Tibial artery (tissue), 4 donors: ENCODE results near the gene PI4KA.

Experiments used
- DNase-seq, 2 donors: peaks; one replicate each; pipeline ENCODE4 v3.0.0-alpha.2; 2019
- H3K27ac ChIP-seq, 2 donors: fragments of 200-600 bp; sonication (generic) in 1 of 2; 1 replicate in 1 of 2; 2 replicates in 1 of 2; pipeline ENCODE4 v1.5.1; 2018 to 2019; ENCODE audit warnings: mild to moderate bottlenecking in 1 of 2
- H3K27me3 ChIP-seq, 2 donors: fragments of 200-600 bp; sonication (generic) in 1 of 2; one replicate each; pipeline versions ENCODE4 v1.5.1 to v1.6.0; 2016 to 2019
- H3K36me3 ChIP-seq, 3 donors: fragments of 200-600 bp; sonication (generic) in 2 of 3; one replicate each; pipeline ENCODE4 v1.5.1; 2016 to 2019; ENCODE audit warnings: mild to moderate bottlenecking in 2 of 3
- H3K4me1 ChIP-seq, 4 donors: fragments of 200-600 bp; sonication (generic) in 2 of 4; 1 replicate in 3 of 4; 2 replicates in 1 of 4; pipeline ENCODE4 v1.5.1; 2016 to 2019
- H3K4me3 ChIP-seq, 2 donors: fragments of 200-600 bp; sonication (generic) in 1 of 2; 1 replicate in 1 of 2; 2 replicates in 1 of 2; pipeline ENCODE4 v1.5.1; 2018 to 2019; ENCODE audit warnings: mild to moderate bottlenecking in 2 of 2
- H3K9me3 ChIP-seq, 3 donors: fragments of 200-600 bp; sonication (generic) in 1 of 3; one replicate each; pipeline ENCODE4 v1.5.1; 2016 to 2019
- CTCF ChIP-seq, 2 experiments: fragments of 200-600 bp in 1 of 2; fragments of 450-650 bp in 1 of 2; IDR thresholded peaks; one replicate each; pipeline ENCODE4 v1.5.1; 2017 to 2019; ENCODE audit warnings: antibody characterized with exemption in 2 of 2, mild to moderate bottlenecking in 1 of 2, moderate library complexity in 1 of 2
- intact Hi-C: fragments of 100-400 bp; cut with DNase I; formaldehyde crosslinking; loops from one replicate; pipeline ENCODE4 v1.15.0; 2023; ENCODE audit warnings: low total_unique reads

PI4KA gene

DNA sequence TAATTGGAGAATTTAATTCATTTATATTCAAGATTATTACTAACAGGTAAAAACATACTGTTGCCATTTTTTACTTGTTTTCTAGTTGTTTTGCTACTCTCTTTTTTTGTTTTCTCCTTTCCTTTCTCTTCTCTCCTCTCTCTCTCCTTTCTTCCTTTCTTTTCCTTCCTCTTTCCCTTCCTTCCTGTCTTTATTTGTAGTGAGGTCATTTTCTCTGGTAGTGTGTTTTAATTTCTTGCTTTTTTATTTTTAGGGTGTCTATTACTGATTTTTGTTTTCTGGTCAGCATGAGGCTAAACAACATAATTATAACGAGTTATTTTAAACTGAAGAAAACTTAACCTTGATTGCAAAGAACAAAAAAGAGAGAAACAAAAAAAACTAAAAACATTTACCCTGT is 197.1 kb downstream of the PI4KA start:
- no peak for DNase-seq
- intact Hi-C loops: no loop called here
- Histone ChIP-seq H3K27me3 (peaks cover 0 to 16% of the 10 kb centered on the region in 2 donors), H3K4me1 (no peaks in the 10 kb centered on the region), H3K9me3 (peaks cover 0 to 8% (median 3%) of the 10 kb centered on the region in 3 donors), H3K4me3 (no peak overlapping the region), H3K36me3 (no peaks in the 10 kb centered on the region), H3K27ac (no peak overlapping the region)
- TF ChIP-seq CTCF (IDR thresholded peaks at IDR 0.05): no peak

DNA sequence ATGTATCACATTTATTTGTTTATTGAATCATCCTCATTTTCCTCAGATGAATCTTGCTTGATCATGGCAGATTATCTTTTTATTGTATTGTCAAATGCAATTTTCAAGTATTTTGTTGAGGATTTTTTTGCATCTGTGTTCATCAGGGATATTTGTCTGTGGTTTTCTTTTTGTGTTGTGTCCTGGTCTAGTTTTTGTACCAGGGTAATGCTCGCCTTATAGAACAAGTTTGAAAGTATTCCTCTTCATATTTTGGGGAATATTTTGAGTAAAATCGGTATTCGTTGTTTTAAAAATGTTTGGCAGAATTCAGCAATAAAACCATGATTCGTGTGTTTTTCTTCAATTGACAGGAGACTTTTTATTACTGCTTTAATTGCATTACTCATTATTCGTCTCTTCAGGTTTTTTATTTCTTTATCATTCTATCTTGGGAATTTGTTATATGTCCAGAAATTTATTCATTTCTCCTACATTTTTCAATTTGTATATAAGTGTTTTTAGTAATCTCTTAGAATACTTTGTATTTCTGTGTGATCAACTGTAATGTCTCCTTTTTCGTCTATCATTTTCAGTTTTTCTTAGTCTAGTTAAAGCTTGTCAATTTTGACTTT is 198.1 kb downstream of the PI4KA start:
- H3K27me3 ChIP-seq: peaks cover 0 to 16% of the 10 kb centered on the region in 2 donors
- H3K27ac ChIP-seq: no peak overlapping the region
- no peaks in the 10 kb centered on the region for H3K36me3 ChIP-seq
- intact Hi-C loops: no loop called here
- TF ChIP-seq CTCF (IDR thresholded peaks at IDR 0.05): no peak
- H3K9me3 ChIP-seq: peaks cover 0 to 8% (median 3%) of the 10 kb centered on the region in 3 donors
- DNase-seq: no peak
- no peak overlapping the region for H3K4me3 ChIP-seq
- H3K4me1 ChIP-seq: no peaks in the 10 kb centered on the region

DNA sequence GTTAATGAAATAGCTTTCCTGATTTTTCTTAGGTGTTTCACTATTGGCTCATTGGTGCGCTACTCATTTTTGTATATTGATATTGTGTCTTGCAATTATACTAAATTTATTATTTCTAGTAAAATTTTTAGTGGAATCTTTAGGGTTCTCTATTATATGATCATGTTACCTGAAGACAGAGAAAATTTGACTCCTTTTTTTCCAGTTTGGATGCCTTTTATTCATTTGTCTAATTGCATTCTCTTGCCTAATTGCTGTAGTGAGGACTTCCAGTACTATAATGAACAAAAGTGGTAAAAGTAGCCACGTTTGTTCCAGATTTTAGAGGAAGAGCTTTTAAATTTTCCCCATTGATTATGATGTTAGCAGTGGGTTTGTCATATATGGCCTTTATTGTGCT is 198.7 kb downstream of the PI4KA start:
- no peak overlapping the region for H3K27ac ChIP-seq
- H3K9me3 ChIP-seq: peaks cover 0 to 8% (median 3%) of the 10 kb centered on the region in 3 donors
- intact Hi-C loops: no loop called here
- TF ChIP-seq CTCF (IDR thresholded peaks at IDR 0.05): no peak
- no peaks in the 10 kb centered on the region for H3K4me1 ChIP-seq
- H3K27me3 ChIP-seq: peaks cover 0 to 16% of the 10 kb centered on the region in 2 donors
- no peaks in the 10 kb centered on the region for H3K36me3 ChIP-seq
- no peak for DNase-seq
- no peak overlapping the region for H3K4me3 ChIP-seq

- TF ChIP-seq CTCF (IDR thresholded peaks at IDR 0.05): no peak
- H3K27me3 ChIP-seq: peaks cover 0 to 15% of the 10 kb centered on the region in 2 donors
- intact Hi-C loops: no loop called here
- H3K4me3 ChIP-seq: no peak overlapping the region
- H3K9me3 ChIP-seq: peaks cover 0 to 8% (median 3%) of the 10 kb centered on the region in 3 donors
- H3K36me3 ChIP-seq: no peaks in the 10 kb centered on the region
- DNase-seq: no peak
- H3K27ac ChIP-seq: no peak overlapping the region
- no peaks in the 10 kb centered on the region for H3K4me1 ChIP-seq
These were observed 199.4 kb downstream of the PI4KA start for GRCh38 chr22:20659258-20659657.

GRCh38 chr22:20658433-20659222 is 200.0 kb downstream of the PI4KA start:
- TF ChIP-seq CTCF (IDR thresholded peaks at IDR 0.05): no peak
- Histone ChIP-seq H3K27ac (no peak overlapping the region), H3K4me3 (no peak overlapping the region), H3K36me3 (no peaks in the 10 kb centered on the region), H3K4me1 (no peaks in the 10 kb centered on the region), H3K9me3 (peaks cover 0 to 3% (median 3%) of the 10 kb centered on the region in 3 donors), H3K27me3 (peaks cover 0 to 8% of the 10 kb centered on the region in 2 donors)
- intact Hi-C loops: no loop called here
- no peak for DNase-seq
